Measurements from ENCODE around the gene BEX4.
"Not testable (repeated sequence)": the region's sequence is repeated elsewhere in the genome, so short reads cannot be mapped to it uniquely, and the experiment has no call there.

Gene BEX4

GRCh38 chrX:103212749-103213457, 2.0 kb upstream of the BEX4 start:
- FAIRE-seq (no peak), DNase-seq (ENCODE audit: insufficient read length, low spot score) (no peak)
- no peak for TF ChIP-seq POLR2A (IDR thresholded peaks at IDR 0.05; ENCODE audit: low read depth, low read length)

GRCh38 chrX:103215425-103215991, 600 bp downstream of the BEX4 start:
- DNase-seq (ENCODE audit: insufficient read length, low spot score) (no peak), FAIRE-seq (no peak)
- no peak for TF ChIP-seq POLR2A (IDR thresholded peaks at IDR 0.05; ENCODE audit: low read depth, low read length)

- no peak for DNase-seq (ENCODE audit: insufficient read length, low spot score)
- FAIRE-seq: no peak
- no peak for TF ChIP-seq POLR2A (IDR thresholded peaks at IDR 0.05; ENCODE audit: low read depth, low read length)
Observed at GRCh38 chrX:103220511-103221323, 5.8 kb downstream of the BEX4 start.

GRCh38 chrX:103225918-103226317, 11.0 kb downstream of the BEX4 start:
- not testable (repeated sequence) for DNase-seq (ENCODE audit: insufficient read length, low spot score); FAIRE-seq

- DNase-seq (ENCODE audit: insufficient read length, low spot score) (no peak), FAIRE-seq (no peak)
- no peak for TF ChIP-seq POLR2A (IDR thresholded peaks at IDR 0.05; ENCODE audit: low read depth, low read length)
Observed at GRCh38 chrX:103233263-103233662, 18.4 kb downstream of the BEX4 start.

GRCh38 chrX:103234869-103235268, 20.0 kb downstream of the BEX4 start:
- no peak for DNase-seq (ENCODE audit: insufficient read length, low spot score)
- TF ChIP-seq POLR2A (IDR thresholded peaks at IDR 0.05; ENCODE audit: low read depth, low read length): no peak
- FAIRE-seq: no peak

- FAIRE-seq; DNase-seq (ENCODE audit: insufficient read length, low spot score): not testable (repeated sequence)
Observed at GRCh38 chrX:103235608-103236007, 20.7 kb downstream of the BEX4 start.

- no peak for FAIRE-seq
Observed at GRCh38 chrX:103236296-103236695, 21.4 kb downstream of the BEX4 start.

GRCh38 chrX:103240155-103240554, 25.2 kb downstream of the BEX4 start:
- no peak for TF ChIP-seq POLR2A (IDR thresholded peaks at IDR 0.05; ENCODE audit: low read depth, low read length)
- DNase-seq (ENCODE audit: insufficient read length, low spot score) (no peak), FAIRE-seq (no peak)

More at GRCh38 chrX:103236296-103236695, 21.4 kb downstream of the BEX4 start:
- DNase-seq (ENCODE audit: insufficient read length, low spot score): no peak
- TF ChIP-seq POLR2A (IDR thresholded peaks at IDR 0.05; ENCODE audit: low read depth, low read length): no peak

GRCh38 chrX:103248553-103248952, 33.6 kb downstream of the BEX4 start:
- FAIRE-seq (no peak), DNase-seq (ENCODE audit: insufficient read length, low spot score) (no peak)
- TF ChIP-seq POLR2A (IDR thresholded peaks at IDR 0.05; ENCODE audit: low read depth, low read length): no peak

- TF ChIP-seq POLR2A (IDR thresholded peaks at IDR 0.05; ENCODE audit: low read depth, low read length): no peak
- DNase-seq (ENCODE audit: insufficient read length, low spot score) (no peak), FAIRE-seq (no peak)
Observed at GRCh38 chrX:103249805-103250204, 34.9 kb downstream of the BEX4 start.

- no peak for FAIRE-seq
- TF ChIP-seq POLR2A (IDR thresholded peaks at IDR 0.05; ENCODE audit: low read depth, low read length): no peak
Observed at GRCh38 chrX:103250977-103251376, 36.1 kb downstream of the BEX4 start.

GRCh38 chrX:103253608-103254007, 38.7 kb downstream of the BEX4 start:
- no peak for FAIRE-seq
- TF ChIP-seq POLR2A (IDR thresholded peaks at IDR 0.05; ENCODE audit: low read depth, low read length): no peak
- no peak for DNase-seq (ENCODE audit: insufficient read length, low spot score)

More at GRCh38 chrX:103250977-103251376, 36.1 kb downstream of the BEX4 start:
- no peak for DNase-seq (ENCODE audit: insufficient read length, low spot score)

GRCh38 chrX:103254171-103254824, 39.4 kb downstream of the BEX4 start:
- no peak for TF ChIP-seq POLR2A (IDR thresholded peaks at IDR 0.05; ENCODE audit: low read depth, low read length)
- FAIRE-seq (no peak), DNase-seq (ENCODE audit: insufficient read length, low spot score) (no peak)
